Subcutaneous abdominal adipose tissue (tissue), 5 donors: ENCODE data around the gene ZSWIM1.
A peak's percentile ranks its signal among the peaks of the same experiment; 100 is the strongest.

Experiments
- H3K27ac ChIP-seq: one replicate; pipeline ENCODE4 v1.7.0; 2013; ENCODE audit warnings: low read depth, mild to moderate bottlenecking, inconsistent platforms, low read length, moderate library complexity
- H3K27me3 ChIP-seq, 5 donors: one replicate each; pipeline ENCODE4 v1.7.0; 2013; ENCODE audit warnings: low read length in 5 of 5, inconsistent platforms in 1 of 5; ENCODE audit not compliant: control insufficient read depth in 5 of 5, insufficient read depth in 4 of 5
- H3K36me3 ChIP-seq, 5 donors: one replicate each; pipeline ENCODE4 v1.7.0; 2013; ENCODE audit warnings: low read length in 5 of 5; ENCODE audit not compliant: control insufficient read depth in 5 of 5, insufficient read depth in 5 of 5
- H3K4me1 ChIP-seq, 5 donors: one replicate each; pipeline ENCODE4 v1.7.0; 2013; ENCODE audit warnings: low read length in 5 of 5, mild to moderate bottlenecking in 3 of 5, moderate library complexity in 1 of 5; ENCODE audit not compliant: control insufficient read depth in 5 of 5, insufficient read depth in 5 of 5
- H3K4me3 ChIP-seq, 5 donors: one replicate each; pipeline ENCODE4 v1.7.0; 2013; ENCODE audit warnings: low read length in 5 of 5, low read depth in 1 of 5
- H3K9ac ChIP-seq, 5 donors: one replicate each; pipeline ENCODE4 v1.7.0; 2013; ENCODE audit warnings: low read length in 5 of 5, mild to moderate bottlenecking in 4 of 5, moderate library complexity in 3 of 5
- H3K9me3 ChIP-seq, 5 donors: one replicate each; pipeline ENCODE4 v1.7.0; 2013; ENCODE audit warnings: low read length in 5 of 5; ENCODE audit not compliant: control insufficient read depth in 5 of 5
- donor health status: healthy.
- donor health status: healthy.
- donor health status: healthy.
- donor health status: healthy.
- donor health status: healthy.

The ZSWIM1 gene

DNA sequence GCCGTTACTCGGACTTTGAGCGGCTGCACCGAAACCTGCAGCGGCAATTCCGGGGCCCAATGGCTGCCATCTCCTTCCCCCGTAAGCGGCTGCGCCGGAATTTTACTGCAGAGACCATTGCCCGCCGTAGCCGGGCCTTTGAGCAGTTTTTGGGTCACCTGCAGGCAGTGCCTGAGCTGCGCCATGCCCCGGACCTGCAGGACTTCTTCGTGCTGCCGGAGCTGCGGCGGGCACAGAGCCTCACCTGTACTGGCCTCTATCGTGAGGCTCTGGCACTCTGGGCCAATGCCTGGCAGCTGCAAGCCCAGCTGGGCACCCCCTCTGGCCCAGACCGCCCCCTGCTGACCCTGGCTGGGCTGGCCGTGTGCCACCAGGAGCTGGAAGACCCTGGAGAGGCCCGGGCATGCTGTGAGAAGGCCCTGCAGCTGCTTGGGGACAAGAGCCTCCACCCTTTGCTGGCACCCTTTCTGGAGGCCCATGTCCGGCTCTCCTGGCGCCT lies 40.3 kb upstream of the ZSWIM1 start:
- no peak overlapping the region for H3K4me3 ChIP-seq
- peaks cover 4 to 57% (median 36%) of the 10 kb centered on the region in 5 donors for H3K4me1 ChIP-seq
- H3K9ac ChIP-seq: no peak overlapping the region
- H3K27ac ChIP-seq: peak overlapping the region; percentile 60
- H3K27me3 ChIP-seq: no peaks in the 10 kb centered on the region
- H3K36me3 ChIP-seq: peaks cover 4 to 72% (median 57%) of the 10 kb centered on the region in 5 donors
- no peaks in the 10 kb centered on the region for H3K9me3 ChIP-seq

DNA sequence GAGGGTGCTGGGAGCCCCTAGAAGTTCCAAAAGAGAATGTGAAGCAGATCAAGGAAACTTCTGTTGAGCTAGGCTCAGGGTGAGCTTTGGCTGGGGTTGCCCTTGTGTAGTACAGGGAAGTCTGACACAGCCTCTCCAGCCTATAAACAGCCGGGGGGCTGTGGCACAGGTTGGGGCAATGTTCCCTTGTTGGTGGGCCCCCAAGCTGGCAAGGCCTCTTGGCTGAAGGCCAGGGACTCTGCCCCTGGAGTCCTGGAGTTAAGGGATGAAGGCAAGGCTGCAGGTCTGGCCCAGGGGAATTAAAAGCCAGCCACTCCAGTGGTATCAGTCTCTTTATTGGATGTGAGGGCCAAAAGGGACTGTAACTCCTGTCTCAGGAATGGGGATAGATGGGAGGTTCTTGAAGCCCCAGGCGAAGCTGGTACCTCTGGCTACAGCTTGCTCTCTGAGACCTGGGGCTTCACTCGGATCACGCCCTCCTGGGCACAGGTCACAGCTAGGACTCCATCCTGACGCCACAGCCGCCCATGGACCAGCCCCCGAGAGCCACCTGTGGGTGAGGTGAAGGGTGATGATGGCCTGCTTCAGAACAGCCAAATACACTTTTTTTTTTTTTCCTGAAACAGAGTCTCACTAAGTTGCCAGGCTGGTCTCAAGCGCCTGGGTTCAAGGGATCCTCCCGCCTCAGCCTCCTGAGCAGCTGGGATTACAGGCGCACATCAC lies 39.5 kb upstream of the ZSWIM1 start:
- Histone ChIP-seq H3K4me1 (peaks cover 4 to 53% (median 32%) of the 10 kb centered on the region in 5 donors), H3K27ac (peak overlapping the region; percentile 69), H3K36me3 (peaks cover 4 to 76% (median 61%) of the 10 kb centered on the region in 5 donors), H3K27me3 (no peaks in the 10 kb centered on the region), H3K4me3 (no peak overlapping the region), H3K9ac (peak overlapping the region in 1 of 5 donors; percentile 23), H3K9me3 (no peaks in the 10 kb centered on the region)

DNA sequence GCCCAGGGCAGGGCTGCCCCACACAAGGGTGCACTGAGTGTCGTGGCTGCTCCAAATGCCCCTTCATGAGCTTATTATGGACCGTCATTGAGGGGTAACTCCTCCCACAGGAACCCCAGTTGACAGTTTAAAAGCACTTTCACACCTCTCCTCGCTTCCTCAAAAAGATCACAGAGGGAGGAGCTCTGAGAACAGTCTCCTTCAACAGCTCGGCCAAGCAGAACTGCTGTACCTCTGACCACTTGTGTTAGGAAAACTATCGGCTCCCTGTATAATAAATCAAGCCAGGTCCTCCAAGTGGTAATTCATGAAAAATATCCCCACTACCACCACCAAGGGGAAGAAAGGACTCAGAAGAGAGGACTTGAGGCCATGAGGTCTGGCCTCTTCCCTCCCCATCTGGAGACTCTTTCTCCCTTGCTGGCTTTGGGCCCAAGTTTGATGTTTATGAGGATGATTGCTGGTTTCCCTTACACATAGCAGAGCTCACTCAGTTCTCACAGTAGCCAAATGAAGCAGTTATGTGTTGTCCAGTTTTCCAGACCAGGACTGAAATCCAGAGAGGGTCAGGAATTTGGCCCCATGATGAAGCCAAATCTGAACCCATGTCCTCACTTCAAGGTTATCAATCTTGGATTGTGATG lies 38.7 kb upstream of the ZSWIM1 start:
- Histone ChIP-seq H3K4me1 (peaks cover 4 to 46% (median 25%) of the 10 kb centered on the region in 5 donors), H3K9me3 (no peaks in the 10 kb centered on the region), H3K27ac (peak overlapping the region; percentile 69), H3K36me3 (peaks cover 4 to 75% (median 62%) of the 10 kb centered on the region in 5 donors), H3K9ac (peak overlapping the region in 3 of 5 donors; percentile 1 to 29 (median 23)), H3K27me3 (no peaks in the 10 kb centered on the region), H3K4me3 (no peak overlapping the region)

DNA sequence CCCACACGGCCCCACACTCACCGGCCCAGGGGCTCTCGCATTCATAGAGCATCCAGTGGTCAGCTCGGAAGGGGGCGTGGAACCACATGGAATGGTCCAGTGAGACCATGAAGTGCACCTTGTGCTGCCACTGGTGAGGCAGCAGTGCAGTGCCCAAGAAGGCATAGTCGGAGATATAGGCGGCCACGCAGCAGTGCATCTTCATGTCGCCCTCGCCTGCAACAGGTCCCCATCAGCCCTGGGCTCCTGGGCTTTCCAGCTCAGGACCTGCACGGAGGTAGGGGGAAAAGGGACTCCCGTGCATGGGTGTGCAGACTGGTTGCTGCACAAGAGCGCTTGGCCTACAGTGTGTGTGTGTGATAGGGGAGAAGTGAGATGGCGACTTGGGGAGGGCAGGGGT lies 37.5 kb upstream of the ZSWIM1 start:
- no peak overlapping the region for H3K9ac ChIP-seq
- no peaks in the 10 kb centered on the region for H3K27me3 ChIP-seq
- no peaks in the 10 kb centered on the region for H3K9me3 ChIP-seq
- peak overlapping the region; percentile 69 for H3K27ac ChIP-seq
- no peak overlapping the region for H3K4me3 ChIP-seq
- H3K4me1 ChIP-seq: peaks cover 4 to 43% (median 23%) of the 10 kb centered on the region in 5 donors
- peaks cover 4 to 80% (median 68%) of the 10 kb centered on the region in 5 donors for H3K36me3 ChIP-seq

DNA sequence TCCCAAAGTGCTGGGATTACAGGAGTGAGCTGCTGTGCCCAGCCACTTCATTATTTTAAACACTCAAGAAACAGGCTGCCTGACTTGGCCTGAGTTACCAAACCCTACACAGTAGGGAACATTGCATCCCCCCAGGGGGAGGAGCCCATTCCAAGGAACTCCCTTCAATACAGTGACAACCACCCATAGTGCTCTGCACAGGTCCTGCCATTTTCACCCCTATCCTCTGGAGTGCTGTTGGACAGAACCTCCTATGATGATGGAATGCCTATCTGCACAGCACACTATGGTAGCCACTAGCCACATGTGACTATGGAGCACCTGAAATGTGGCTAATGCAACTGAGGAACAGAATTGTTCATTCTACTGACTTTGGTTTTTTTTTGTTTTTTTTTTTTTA lies 35.6 kb upstream of the ZSWIM1 start:
- H3K27me3 ChIP-seq: no peaks in the 10 kb centered on the region
- no peak overlapping the region for H3K27ac ChIP-seq
- peaks cover 2 to 71% (median 67%) of the 10 kb centered on the region in 5 donors for H3K36me3 ChIP-seq
- no peak overlapping the region for H3K4me3 ChIP-seq
- H3K4me1 ChIP-seq: peaks cover 4 to 41% (median 23%) of the 10 kb centered on the region in 5 donors
- no peak overlapping the region for H3K9ac ChIP-seq
- H3K9me3 ChIP-seq: no peaks in the 10 kb centered on the region

DNA sequence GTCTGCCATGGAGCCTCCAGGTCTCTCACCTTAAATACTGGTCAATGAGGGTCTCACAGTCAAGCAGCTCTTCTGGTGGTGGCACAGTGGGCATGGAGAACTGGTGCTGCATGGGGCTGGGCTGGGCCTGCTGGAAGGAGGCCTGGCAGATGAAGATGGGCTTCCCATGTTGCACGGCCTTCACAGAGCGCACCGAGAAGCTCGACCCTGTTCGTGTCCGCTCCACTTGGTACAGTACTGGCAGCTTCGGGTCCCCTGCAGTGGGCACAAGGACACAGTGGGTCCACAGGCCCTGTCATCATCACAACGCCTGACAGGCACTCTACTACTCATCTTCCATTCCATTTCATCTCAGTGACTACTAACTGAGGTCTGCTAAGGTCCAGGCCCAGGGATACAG lies 32.6 kb upstream of the ZSWIM1 start:
- peaks cover 5 to 63% (median 51%) of the 10 kb centered on the region in 5 donors for H3K36me3 ChIP-seq
- H3K27ac ChIP-seq: no peak overlapping the region
- no peak overlapping the region for H3K9ac ChIP-seq

DNA sequence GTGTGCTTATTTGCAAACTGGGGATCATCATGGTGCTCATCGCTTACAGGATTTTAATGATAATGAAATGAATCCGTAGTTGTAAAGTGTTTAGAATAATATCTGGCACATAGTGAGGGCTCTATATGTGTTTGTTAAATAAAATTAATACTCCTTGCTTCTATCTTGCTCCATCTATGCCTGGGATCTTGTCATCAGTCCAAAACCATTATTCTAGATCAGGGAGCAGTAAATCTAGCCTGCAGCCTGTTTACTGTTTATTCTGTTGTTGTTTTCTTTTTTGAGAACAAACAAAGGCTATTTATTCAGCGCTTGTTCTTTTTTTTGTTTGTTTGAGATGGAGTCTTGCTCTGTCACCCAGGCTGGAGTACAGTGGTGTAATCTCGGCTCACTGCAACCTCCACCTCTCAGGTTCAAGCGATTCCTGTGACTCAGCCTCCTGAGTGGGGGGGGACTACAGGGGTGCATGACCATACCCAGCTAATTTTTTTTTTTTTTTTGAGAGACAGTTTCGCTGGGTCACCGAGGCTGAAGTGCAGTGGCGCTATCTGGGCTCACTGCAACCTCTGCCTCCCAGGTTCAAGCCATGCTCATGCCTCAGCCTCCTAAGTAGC lies 32.0 kb upstream of the ZSWIM1 start:
- H3K4me1 ChIP-seq: peaks cover 0 to 7% (median 2%) of the 10 kb centered on the region in 5 donors
- no peaks in the 10 kb centered on the region for H3K27me3 ChIP-seq
- H3K4me3 ChIP-seq: no peak overlapping the region
- no peak overlapping the region for H3K27ac ChIP-seq
- peak overlapping the region in 1 of 5 donors; percentile 17 for H3K9ac ChIP-seq
- peaks cover 7 to 63% (median 48%) of the 10 kb centered on the region in 5 donors for H3K36me3 ChIP-seq
- H3K9me3 ChIP-seq: no peaks in the 10 kb centered on the region

More for the DNA sequence above, 32.6 kb upstream of the ZSWIM1 start:
- no peaks in the 10 kb centered on the region for H3K27me3 ChIP-seq
- H3K4me1 ChIP-seq: peaks cover 0 to 12% (median 3%) of the 10 kb centered on the region in 5 donors
- no peak overlapping the region for H3K4me3 ChIP-seq
- no peaks in the 10 kb centered on the region for H3K9me3 ChIP-seq

DNA sequence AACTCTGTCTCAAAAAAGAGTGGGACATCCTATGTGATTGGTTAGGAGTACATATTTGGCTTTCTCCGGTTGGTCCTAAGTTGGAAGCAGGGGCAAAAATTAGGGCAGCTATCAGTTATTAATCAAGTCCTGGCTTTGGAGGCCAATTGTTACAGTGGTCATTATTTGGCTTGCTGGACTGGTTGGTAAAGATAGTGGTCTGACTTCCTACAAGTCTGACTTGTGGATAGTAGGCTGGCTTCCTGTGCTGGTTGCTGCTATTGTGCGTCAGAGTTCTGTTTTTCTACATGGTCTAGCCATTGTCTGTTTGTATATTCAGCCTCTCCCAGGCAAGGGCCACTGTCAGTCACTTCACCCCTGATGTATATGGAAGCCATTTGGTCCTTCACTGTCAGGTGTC lies 30.8 kb upstream of the ZSWIM1 start:
- Histone ChIP-seq H3K27ac (no peak overlapping the region), H3K27me3 (no peaks in the 10 kb centered on the region), H3K36me3 (peaks cover 5 to 63% (median 43%) of the 10 kb centered on the region in 5 donors), H3K9me3 (no peaks in the 10 kb centered on the region), H3K4me3 (no peak overlapping the region), H3K9ac (no peak overlapping the region), H3K4me1 (peaks cover 0 to 11% (median 10%) of the 10 kb centered on the region in 5 donors)

DNA sequence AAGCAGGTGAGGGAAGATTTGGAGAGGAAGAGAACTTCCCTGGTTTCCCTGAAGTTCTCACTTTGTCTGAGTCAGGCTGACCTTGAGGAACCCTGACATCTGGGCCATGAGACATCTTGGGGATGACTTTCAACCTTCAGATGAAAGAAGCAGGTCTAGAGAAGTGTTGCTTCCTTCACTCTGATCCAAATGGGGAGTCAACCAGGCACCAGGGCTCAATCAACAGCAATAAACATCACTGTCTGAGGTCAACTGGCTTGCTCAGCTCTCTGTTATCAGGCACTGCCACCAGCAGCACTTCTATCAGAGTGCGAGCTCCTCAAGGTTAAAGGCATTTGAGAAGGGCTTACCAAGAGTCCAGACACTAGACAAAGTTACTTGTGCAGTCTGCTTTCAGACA lies 30.1 kb upstream of the ZSWIM1 start:
- Histone ChIP-seq H3K27ac (no peak overlapping the region), H3K36me3 (peaks cover 5 to 58% (median 36%) of the 10 kb centered on the region in 5 donors), H3K4me3 (no peak overlapping the region), H3K4me1 (peaks cover 0 to 14% (median 12%) of the 10 kb centered on the region in 5 donors), H3K9me3 (no peaks in the 10 kb centered on the region), H3K9ac (no peak overlapping the region), H3K27me3 (no peaks in the 10 kb centered on the region)
